GM18907 (cell line): ENCODE results near the gene BCL11B.

ENCODE experiments used
- ATAC-seq: cut with Tn5 transposase; IDR thresholded peaks from one replicate; pipeline ENCODE4 v1.9.1; 2021; ENCODE audit warnings: mild to moderate bottlenecking, moderate library complexity; ENCODE audit not compliant: unreplicated experiment

Gene BCL11B

GRCh38 chr14:99168330-99168729 lies 103.7 kb downstream of the BCL11B start:
- no peak for ATAC-seq

DNA sequence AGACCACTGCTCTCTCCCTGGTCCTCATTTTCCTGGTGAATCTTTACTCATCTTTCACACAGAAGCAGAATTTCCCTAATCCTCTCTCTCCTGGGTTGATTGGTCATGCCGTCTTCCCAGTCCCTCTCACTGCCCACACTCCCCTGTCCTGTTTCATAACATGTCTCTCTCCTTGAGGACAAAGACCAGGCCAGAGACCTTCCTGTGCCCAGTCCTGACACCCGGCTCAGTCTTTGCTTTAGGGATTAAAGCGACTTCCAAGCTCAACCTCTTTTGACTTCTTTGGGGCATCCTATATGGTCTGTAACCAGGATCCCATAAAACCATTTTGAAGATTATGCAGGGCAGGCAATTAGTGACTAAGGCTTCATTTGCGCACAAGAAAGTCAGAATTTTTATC lies 105.5 kb downstream of the BCL11B start:
- ATAC-seq, result no peak

DNA sequence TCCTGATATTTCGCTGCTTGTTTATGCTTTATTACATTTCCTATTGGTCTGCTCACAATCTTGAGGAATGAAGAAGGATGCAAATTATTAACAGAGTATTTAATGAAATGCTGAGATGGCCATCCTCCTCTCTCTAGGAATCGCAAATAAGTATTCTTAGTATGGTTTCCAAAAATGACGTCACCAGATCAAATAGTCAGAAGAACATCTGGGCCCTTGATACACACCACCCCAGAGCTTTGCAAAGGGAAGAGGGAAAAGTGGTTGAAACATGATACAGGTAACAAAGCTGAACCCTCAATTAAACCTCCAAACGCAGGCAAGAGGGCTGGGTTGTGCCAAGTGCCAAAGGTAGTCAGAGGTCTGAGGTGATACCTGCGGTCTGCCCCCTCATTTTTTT lies 107.3 kb downstream of the BCL11B start:
- no peak for ATAC-seq

DNA sequence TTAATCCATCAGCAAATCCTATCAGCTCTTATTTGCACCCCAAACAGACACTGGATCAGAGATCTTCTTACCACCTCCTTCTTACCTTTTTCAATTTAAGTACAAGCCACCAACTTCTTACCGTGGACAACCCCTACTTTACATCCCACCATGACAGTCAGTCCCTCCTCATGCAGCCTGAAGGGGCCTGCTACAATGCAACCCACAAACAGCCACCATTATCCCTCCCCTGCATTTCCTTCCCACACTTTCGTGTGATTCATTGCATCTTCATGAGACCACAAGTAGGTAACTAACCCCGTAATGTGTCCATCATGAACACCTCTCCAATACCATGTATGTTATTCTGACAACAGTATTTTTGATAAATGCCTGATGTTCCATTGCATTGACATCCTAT lies 108.6 kb downstream of the BCL11B start:
- no peak for ATAC-seq

DNA sequence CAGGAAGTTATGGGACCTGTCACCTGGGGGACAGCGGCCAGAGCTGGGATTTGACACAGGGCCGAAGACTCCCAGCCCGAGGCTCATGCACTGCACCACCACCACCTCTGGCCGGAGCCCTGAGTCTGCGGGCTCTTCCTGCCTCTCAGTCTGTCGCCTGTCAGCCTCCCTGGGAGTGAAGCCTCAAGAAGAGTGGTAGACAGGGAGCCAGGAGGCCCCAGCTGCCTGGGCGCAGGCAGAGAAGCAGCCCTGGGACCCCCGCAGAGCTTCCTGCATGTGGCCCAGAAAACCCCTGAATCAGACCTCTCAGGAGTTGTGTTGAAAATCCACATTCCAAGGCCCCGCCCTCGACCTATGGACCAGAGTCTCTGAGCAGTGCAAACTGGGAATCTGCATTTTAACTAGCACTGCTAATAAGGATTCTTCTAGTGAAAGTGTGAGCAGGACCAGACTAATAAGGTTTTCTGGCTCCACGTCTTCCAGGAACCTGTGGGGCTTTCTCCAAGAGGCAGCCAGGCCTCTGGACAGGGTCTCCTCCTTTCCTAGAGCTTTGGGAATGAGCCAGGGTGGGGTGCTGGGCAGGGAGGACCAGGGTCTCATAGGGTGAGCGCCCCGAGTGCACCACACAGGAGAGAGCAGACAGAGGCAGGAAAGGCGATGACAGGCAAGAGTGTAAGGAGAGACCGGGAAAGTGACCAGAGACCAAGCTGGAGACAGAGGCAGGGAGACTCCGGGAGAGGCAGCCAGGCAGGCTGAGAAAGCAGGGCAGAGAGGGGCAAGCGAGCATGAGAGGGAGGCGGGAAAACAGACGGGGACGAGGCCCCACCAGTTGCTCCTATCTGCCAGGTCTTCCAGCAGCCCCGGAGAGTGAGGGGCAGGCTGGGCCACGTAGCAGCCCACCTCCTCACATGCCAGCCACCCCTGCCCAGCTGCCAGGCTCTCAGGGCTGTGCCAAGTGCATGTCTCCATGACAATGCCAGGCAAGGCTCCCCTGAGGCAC lies 112.4 kb downstream of the BCL11B start:
- ATAC-seq, result no peak

GRCh38 chr14:99158646-99159165 lies 113.3 kb downstream of the BCL11B start:
- no peak for ATAC-seq

- ATAC-seq, result no peak
Measured at GRCh38 chr14:99158150-99158549, 113.8 kb downstream of the BCL11B start.

GRCh38 chr14:99157676-99158075 lies 114.3 kb downstream of the BCL11B start:
- no peak for ATAC-seq

- no peak for ATAC-seq
Measured at GRCh38 chr14:99157246-99157645, 114.8 kb downstream of the BCL11B start.

DNA sequence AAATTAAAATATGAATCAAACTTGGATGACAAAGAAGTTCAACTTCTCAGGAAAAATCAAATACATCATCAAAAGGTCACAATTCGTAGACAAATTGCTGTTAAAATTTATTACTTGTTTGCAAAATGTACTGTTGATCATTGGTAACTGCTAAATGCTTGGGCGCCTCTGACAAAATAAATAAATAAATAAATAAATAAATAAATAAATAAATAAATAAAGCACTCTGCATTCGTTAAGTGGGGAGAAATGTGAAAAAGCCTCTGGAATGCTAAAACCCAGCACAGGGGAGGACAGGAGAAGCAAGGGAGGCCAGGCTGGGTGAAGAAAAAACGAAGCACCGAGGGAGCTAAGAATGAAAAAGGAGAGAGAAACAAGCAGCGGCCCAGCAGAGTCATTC lies 115.2 kb downstream of the BCL11B start:
- no peak for ATAC-seq

DNA sequence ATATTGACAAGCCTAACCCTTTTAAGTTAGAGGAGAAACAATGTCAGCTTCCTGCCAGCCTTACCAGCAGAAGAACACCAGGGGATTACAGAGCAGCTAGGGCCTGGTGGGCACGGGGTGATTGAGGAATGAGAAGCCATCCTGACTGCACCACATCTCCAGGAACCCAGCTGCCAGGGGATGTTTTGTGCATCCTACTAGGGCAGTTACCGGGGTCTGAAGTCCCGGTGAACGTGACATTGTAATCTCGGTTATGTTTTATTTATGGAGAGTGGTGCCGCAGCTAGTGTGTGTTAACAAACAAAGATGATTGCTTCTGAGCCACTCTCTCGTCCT lies 115.9 kb downstream of the BCL11B start:
- no peak for ATAC-seq

DNA sequence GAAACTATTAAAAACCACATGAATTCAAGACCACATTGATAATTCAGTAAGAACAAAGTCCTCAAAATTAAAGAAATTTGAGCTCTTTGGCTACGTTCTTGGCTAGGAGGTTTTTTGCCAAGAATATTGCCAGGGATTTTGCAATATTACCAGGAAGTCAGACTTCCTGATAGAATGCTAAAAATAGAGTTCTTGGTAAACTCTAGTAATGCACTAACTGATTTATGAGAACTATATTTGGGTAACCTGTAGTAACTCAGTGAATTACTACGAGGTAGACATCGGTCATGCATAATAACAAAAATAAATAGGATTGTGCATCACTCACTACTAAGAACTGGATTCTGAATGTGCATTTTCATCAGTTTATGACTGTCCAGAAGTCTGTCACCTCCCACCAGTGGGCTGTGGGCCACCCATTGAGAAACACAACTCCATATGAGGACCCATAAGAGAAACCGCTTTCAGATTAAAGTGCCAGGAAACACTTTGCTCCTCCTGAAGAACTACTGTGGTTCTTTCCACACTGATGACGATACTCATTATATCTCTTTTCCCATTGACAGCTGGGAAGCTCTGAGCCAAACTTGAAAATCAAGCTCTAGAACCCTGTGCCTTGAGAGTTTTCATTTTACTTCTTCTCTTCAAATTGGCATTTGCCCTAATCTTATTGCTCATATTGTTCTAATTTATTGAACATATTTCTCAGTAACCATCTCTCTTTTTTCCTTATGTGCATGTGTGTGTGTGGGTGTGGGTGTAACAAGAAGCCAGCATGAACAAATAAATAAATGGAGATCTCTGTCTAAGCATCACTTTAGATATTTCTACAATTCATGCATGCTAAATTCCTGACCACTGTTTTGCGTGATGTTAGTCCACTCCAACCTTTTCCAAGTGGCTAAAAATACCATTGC lies 116.6 kb downstream of the BCL11B start:
- ATAC-seq, result no peak

- ATAC-seq, result no peak
Measured at GRCh38 chr14:99150236-99150635, 121.8 kb downstream of the BCL11B start.

- no peak for ATAC-seq
Measured at GRCh38 chr14:99148861-99149610, 123.0 kb downstream of the BCL11B start.

DNA sequence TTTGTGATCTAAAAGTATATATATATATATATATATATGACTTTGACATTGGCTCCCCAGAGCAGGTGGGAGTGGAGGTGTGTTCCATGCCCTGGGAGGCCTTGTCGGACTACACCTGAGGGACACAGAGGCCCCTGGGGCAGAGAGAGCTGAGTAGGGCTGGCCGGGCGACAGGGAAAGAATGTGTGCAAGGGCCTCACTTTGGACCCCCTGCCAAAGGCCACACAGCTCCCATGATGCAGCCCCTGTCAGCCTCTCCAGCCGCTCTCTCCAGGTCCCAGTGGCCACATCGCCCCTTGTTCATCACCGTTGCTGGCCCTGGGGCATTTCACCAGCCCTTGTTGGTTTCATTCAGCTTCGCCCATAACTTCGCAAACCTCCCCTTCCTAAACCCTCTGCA lies 123.9 kb downstream of the BCL11B start:
- no peak for ATAC-seq

DNA sequence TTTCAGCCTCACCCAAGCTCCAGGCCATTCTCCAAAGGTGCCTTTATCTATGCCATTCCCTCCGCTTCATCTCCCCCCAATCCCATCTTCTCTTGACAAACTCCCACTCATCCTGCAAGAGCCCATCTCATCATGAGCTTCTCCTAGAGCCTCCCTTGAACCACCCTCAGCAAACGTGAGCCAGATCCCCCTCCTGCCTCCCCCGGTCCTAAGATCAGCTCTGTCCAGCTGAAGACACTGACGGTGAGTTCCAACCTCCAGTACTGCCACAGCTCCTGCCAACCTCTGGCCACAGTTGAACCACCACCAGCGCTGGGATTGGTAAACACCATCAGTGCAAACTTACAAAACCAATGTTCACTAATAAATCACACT lies 124.6 kb downstream of the BCL11B start:
- ATAC-seq, result no peak

DNA sequence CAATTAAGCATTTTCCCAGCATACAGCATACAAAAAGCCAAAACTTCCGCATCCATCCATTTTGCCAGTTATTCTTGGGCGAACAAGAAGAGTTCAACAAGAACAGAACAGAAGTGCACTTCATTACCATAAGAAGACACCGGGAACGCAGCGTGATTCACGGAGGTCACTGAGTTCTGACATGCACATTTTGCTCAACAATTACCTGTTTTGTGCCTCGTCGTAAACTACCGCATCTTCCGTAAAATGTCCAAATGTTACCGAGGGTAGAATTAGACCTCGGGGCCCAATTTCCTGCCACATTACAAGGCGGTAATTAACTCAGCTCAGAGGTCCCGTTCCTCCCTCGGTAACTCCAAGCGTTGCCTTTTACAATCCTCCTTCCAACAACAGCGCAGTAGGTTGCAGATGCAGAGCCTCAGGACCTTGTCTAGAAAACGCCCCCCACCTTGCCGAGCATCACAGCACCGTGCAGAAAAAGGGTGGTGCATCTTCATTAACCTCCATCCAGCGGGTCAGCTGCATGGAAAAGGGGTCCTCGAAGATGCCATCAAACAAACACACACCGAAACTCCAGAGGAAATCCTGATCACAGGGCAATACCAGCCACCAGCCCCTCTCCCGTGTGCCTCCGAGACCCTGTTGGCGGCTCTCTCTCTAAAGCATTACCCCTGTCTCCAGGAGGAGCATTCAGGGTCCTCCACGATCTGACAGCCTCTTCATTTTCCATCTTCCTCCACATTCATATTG lies 125.2 kb downstream of the BCL11B start:
- no peak for ATAC-seq

DNA sequence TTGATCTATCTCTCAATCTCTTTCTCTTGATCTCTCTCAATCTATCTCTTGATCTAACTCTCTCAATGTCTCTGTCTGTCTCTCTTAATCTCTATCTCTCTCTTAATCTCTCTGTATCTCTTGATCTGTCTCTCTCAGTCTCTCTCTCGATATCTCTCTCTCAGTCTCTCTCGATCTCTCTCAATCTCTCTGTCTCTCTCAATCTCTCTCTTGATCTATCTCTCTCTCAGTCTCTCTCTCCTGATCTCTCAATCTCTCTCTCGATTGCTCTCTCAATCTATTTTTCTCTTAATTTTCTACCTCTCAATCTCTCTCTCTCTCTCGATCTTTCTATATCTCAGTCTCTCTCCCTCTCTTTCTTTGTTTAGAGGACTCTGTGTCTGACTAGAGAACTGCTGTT lies 126.7 kb downstream of the BCL11B start:
- ATAC-seq, result no peak

- no peak for ATAC-seq
Measured at GRCh38 chr14:99143793-99144192, 128.2 kb downstream of the BCL11B start.

- no peak for ATAC-seq
Measured at GRCh38 chr14:99143126-99143525, 128.9 kb downstream of the BCL11B start.
